Mucosa of stomach (tissue), 1 donor: ENCODE results near the gene RNF123.
"Not testable (repeated sequence)": the region's sequence is repeated elsewhere in the genome, so short reads cannot be mapped to it uniquely, and the experiment has no call there.

Experiments
- H3K27me3 ChIP-seq: one replicate; pipeline ENCODE4 v1.7.0; 2013; ENCODE audit warnings: mild to moderate bottlenecking, low read length; ENCODE audit not compliant: control insufficient read depth, insufficient read depth
- H3K36me3 ChIP-seq: one replicate; pipeline ENCODE4 v1.7.0; 2013; ENCODE audit warnings: low read length; ENCODE audit not compliant: control insufficient read depth, insufficient read depth
- H3K4me1 ChIP-seq: one replicate; pipeline ENCODE4 v1.7.0; 2013; ENCODE audit warnings: mild to moderate bottlenecking, low read length; ENCODE audit not compliant: control insufficient read depth, insufficient read depth
- H3K4me3 ChIP-seq: one replicate; pipeline ENCODE4 v1.7.0; 2013; ENCODE audit warnings: low read length
- H3K9ac ChIP-seq: one replicate; pipeline ENCODE4 v1.7.0; 2013; ENCODE audit warnings: mild to moderate bottlenecking, low read length, moderate library complexity
- H3K9me3 ChIP-seq: one replicate; pipeline ENCODE4 v1.7.0; 2013; ENCODE audit warnings: mild to moderate bottlenecking, low read length, moderate library complexity; ENCODE audit not compliant: control insufficient read depth
- donor health status: Pancreatic carcinoma.

The RNF123 gene

DNA sequence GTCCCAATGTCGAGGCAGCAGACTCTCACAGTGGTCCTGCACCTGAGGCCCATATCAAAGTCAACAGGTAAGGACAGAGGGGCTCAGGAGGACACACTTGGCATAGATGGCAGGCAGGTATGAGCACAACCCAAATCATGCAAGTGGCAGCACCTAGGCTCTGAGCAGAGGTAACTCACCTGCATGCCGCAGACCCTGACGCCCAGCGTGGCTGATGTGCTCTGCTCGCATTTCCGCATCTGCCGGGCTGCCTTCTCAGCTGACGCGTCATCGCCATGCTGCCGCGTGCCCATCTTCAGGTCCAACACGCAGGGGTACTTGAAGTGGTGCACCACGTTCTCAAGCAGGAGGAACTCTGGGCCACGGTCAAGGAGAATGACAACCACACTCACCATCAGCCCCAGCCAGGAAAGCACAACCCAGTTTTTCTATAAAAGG is 38.6 kb downstream of the RNF123 start:
- Histone ChIP-seq H3K4me3 (no peak overlapping the region), H3K36me3 (peaks cover under 1% of the 10 kb centered on the region), H3K4me1 (peaks cover 31% of the 10 kb centered on the region), H3K27me3 (no peaks in the 10 kb centered on the region), H3K9ac (no peak overlapping the region), H3K9me3 (no peaks in the 10 kb centered on the region)

DNA sequence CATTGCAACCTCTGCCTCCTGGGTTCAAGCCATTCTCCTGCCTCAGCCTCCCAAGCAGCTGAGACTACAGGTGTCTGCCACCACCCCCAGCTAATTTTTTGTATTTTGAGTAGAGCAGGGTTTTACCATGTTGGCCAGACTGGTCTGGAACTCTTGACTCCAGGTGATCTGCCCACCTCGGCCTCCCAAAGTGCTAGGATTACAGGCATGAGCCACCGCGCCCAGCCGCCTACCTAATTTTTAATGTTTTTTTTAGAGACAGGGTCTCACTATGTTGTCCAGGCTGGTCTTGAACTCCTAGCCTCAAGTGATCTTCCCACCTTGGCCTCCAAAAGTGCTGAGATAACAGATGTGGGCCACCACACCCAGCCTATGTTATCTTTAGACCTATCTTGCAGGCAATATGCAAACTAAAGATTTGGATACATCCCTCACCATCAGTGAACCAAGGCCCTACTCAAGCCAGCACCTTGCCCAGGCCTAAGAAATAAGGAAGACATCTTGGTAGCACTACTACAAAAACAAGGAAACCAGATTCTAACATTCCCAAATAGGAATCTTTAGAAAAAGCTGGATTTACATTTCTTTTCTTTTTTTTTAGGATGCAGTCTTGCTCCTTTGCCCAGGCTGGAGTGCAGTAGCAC is 40.7 kb downstream of the RNF123 start:
- H3K36me3 ChIP-seq = no peaks in the 10 kb centered on the region
- H3K9me3 ChIP-seq = no peaks in the 10 kb centered on the region
- H3K27me3 ChIP-seq = no peaks in the 10 kb centered on the region
- H3K9ac ChIP-seq = no peak overlapping the region
- H3K4me3 ChIP-seq = no peak overlapping the region
- H3K4me1 ChIP-seq = peaks cover 20% of the 10 kb centered on the region

DNA sequence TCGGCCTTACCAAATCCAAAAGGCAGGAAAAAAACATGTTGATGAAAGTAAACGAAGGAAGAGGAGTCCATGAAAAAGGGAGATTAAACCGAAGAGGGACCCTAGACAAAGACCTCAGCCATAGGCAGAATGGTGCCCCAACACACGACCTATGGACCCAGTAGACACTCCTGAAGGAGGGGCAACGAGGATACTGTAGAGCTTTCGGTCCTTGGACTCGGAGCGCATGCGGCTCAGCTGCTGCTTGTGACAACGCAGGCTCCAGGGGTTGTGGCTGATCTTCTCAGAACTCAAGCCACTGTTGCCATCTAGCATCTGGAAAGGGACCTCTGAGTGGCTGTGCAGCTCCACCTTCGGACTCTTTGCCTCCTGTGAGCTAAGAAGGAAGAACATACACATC is 43.2 kb downstream of the RNF123 start:
- Histone ChIP-seq H3K4me3 (no peak overlapping the region), H3K36me3 (peaks cover under 1% of the 10 kb centered on the region)

DNA sequence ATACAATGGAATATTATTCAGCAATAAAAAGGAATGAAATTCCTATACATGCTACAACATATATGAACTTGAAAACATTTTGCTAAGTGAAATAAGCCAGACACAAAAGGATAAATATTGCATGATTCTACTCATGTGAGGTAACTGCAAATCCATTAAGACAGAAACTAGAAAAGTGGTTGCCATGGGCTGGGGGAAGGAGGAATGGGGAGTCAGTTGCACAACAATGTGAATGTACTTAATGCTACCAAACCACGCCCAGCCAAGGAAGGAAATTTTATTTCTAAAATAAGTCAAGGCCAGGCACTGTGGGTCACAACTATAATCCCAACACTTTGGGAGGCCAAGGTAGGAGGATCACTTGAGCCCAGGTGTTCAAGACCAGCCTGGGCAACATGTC is 44.2 kb downstream of the RNF123 start:
- Histone ChIP-seq H3K9me3 (no peaks in the 10 kb centered on the region), H3K27me3 (no peaks in the 10 kb centered on the region), H3K9ac (no peak overlapping the region), H3K4me3 (no peak overlapping the region), H3K36me3 (peaks cover 8% of the 10 kb centered on the region), H3K4me1 (no peaks in the 10 kb centered on the region)

More for the DNA sequence above, 43.2 kb downstream of the RNF123 start:
- no peaks in the 10 kb centered on the region for H3K27me3 ChIP-seq
- H3K9ac ChIP-seq = no peak overlapping the region
- peaks cover 2% of the 10 kb centered on the region for H3K4me1 ChIP-seq
- no peaks in the 10 kb centered on the region for H3K9me3 ChIP-seq

DNA sequence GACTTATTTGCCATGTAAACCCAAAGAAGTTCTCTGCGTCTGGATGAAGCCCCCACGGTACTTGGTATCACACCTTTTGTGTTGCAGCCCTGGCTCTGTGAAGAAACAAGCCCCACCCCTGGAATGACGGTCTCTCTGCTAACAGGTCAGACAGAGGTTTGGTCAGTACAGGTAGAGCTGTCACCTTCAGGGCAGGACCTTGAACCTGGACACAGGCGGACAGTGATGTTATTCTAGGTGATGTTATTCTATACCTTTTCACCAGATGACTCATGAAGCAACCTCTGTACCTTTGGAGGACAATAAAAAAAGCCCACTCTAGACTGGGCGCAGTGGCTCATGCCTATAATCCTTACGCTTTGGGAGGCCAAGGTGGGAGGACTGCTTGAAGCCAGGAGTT is 45.4 kb downstream of the RNF123 start:
- H3K36me3 ChIP-seq = peaks cover 8% of the 10 kb centered on the region
- no peak overlapping the region for H3K9ac ChIP-seq
- H3K4me3 ChIP-seq = no peak overlapping the region
- H3K9me3 ChIP-seq = no peaks in the 10 kb centered on the region
- no peaks in the 10 kb centered on the region for H3K4me1 ChIP-seq
- no peaks in the 10 kb centered on the region for H3K27me3 ChIP-seq

DNA sequence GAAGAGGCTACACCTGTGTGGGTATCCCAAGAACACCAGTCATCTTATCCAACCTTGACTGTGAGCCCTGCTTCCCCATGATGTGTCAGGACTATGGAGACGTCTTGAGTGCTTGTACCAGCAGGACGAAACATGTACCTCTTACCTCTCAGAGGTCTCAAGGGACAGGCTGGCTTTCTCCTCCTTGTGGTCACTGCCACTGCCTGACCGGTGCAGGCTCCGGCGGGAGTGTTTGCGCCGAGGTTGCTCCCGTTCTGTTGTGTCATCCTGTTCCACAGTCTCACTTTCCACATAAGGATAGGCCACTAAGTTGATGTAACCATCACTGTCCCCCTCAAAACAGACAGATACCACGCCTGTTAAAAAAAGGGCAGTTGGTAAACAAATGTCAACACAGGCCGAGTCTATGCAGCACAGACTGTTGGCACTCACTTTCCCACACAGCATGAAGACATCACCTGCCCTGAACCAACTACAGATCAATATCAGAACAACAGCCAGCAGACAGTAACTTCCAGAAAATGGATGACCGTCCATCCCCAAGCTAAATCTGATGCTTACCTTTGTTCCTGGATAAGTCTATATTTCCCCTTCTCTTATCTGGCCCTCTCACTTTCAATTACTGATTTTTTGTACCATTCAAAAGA is 48.8 kb downstream of the RNF123 start:
- H3K9me3 ChIP-seq = no peaks in the 10 kb centered on the region
- H3K4me3 ChIP-seq = no peak overlapping the region
- peaks cover 8% of the 10 kb centered on the region for H3K36me3 ChIP-seq

DNA sequence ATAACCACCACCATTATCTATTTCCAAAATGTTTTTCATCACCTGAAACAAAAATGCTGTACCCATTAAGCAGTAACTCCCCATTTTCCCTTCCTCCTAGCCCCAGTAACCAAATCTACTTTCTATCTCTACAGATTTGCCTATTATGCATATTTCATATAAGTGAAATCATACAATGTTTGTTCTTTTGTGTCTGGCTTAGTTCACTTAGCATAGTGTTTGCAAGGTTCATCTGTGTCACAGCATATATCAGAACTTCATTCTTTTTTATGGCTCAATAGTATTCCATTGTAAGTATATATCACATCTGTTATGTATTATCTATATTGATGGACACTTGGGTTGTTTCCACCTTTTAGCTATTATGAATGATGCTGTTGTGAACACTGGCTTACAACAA is 51.1 kb downstream of the RNF123 start:
- H3K36me3 ChIP-seq = peaks cover 8% of the 10 kb centered on the region

More for the DNA sequence above, 48.8 kb downstream of the RNF123 start:
- Histone ChIP-seq H3K9ac (no peak overlapping the region), H3K4me1 (no peaks in the 10 kb centered on the region), H3K27me3 (no peaks in the 10 kb centered on the region)

DNA sequence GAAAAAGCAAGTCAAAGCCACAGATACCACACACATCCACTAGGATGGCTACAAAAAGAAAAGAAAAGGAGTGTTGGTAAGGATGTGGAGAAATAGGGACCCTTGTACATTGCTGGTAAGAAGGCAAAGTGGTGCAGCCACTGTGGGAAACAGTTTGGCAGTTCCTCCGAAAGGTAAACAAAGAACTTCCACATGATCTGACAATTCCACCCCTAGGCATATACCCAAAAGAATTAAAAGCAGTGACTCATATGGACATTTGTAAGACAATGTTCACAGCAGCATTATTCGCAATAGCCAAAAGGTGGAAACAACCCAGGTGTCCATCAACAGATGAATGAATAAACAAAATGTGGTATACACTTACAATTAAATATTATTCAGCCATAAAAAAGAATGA is 56.6 kb downstream of the RNF123 start:
- H3K4me1 ChIP-seq = peaks cover 4% of the 10 kb centered on the region
- H3K9ac ChIP-seq = no peak overlapping the region
- H3K27me3 ChIP-seq = no peaks in the 10 kb centered on the region
- H3K9me3 ChIP-seq = no peaks in the 10 kb centered on the region
- no peak overlapping the region for H3K4me3 ChIP-seq
- no peaks in the 10 kb centered on the region for H3K36me3 ChIP-seq

More for the DNA sequence above, 51.1 kb downstream of the RNF123 start:
- no peak overlapping the region for H3K9ac ChIP-seq
- H3K4me3 ChIP-seq = no peak overlapping the region
- no peaks in the 10 kb centered on the region for H3K9me3 ChIP-seq
- H3K27me3 ChIP-seq = no peaks in the 10 kb centered on the region
- H3K4me1 ChIP-seq = no peaks in the 10 kb centered on the region

DNA sequence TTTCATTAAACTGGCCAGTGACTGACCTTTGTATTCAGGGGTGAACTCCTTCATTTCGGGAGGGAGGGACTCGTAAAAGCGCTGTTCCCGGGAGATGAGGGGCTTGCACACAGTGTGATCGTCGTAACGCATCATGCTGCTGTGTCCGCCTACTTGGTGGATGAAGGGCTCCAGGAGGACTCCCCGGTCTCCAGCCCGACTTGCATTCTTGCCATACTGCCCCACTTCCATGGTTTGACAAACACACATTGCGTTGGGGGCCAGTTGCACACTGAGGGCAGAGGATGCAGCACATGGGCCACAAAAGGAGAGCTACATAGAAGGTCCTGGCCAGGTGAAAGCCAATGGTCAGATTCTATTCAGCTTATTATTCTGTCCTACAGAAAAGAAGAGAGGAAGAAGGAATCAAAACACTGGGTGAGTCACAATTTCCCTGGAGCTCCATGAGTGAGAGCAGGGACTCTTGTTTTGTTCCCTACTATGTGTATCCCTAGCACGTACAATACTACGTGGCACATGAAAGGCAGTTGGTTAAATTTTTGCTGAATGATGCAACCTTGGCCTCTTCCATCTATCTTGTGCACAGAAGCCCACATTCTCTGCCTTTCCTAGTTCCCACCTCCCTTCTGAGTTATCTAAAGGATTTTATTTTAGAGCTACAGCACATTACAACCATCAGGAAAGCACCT is 58.6 kb downstream of the RNF123 start:
- Histone ChIP-seq H3K9ac (no peak overlapping the region), H3K4me3 (no peak overlapping the region), H3K36me3 (no peaks in the 10 kb centered on the region), H3K27me3 (no peaks in the 10 kb centered on the region), H3K4me1 (peaks cover 5% of the 10 kb centered on the region), H3K9me3 (no peaks in the 10 kb centered on the region)

DNA sequence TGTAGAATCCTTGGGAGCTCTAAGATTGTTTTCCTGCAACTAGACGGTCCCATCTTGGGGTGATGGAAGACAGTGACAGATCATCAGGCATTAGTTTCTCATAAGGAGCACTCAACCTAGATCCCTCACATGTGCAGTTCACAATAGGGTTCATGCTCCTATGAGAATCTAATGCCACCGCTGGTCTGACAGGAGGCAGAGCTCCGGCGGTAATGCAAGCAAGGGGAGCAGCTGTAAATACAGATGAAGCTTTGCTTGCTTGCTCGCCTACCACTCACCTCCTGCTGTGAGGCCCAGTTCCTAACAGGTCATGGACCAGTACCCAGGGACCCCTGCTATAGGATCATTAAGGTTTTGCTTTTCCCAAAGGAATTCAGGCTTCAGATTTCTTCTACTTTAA is 59.5 kb downstream of the RNF123 start:
- not testable (repeated sequence) for H3K4me3 ChIP-seq, H3K36me3 ChIP-seq, H3K4me1 ChIP-seq, H3K27me3 ChIP-seq, H3K9ac ChIP-seq, H3K9me3 ChIP-seq

DNA sequence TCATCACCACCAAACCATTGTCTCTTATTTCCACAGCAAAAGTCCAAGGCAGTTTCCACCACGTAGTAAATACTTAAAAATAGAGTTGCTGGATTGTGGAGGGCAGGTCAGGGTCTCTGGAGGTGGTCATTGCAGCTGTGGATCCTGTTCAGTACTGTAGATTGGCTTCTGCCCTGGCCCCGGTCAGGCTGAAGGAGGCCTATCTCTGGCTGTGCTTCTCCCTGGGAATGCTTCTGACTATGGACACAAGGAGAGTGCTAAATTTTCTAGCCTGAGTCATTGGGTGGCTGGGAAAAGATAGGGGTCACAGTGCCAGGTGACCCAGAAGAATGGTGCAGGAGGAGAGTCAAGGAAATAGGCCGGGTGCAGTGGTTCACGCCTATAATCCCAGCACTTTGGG is 60.7 kb downstream of the RNF123 start:
- Histone ChIP-seq H3K9ac (no peak overlapping the region), H3K9me3 (no peaks in the 10 kb centered on the region), H3K4me1 (peaks cover 5% of the 10 kb centered on the region), H3K36me3 (peaks cover 5% of the 10 kb centered on the region), H3K4me3 (no peak overlapping the region), H3K27me3 (no peaks in the 10 kb centered on the region)

DNA sequence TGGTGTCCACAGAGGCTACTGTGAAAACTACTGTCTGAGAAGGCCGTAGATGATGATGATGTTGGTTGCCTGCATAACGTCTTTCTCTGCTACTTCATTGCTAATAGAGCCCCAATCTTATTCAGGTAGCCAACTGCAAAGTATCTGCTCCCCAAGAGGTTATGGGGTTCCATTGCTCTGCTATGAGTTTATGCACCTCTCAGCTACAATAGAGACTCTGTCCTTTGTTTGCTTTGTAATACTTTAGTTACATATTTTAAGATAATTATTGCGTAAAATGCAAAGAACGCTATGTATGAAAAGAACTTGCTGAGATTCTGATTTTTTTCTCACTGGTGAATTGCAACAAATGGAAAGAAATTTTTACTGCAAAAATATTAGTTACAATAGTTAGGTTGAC is 62.1 kb downstream of the RNF123 start:
- Histone ChIP-seq H3K4me3 (no peak overlapping the region), H3K36me3 (peaks cover 5% of the 10 kb centered on the region), H3K9ac (no peak overlapping the region), H3K27me3 (no peaks in the 10 kb centered on the region), H3K9me3 (no peaks in the 10 kb centered on the region), H3K4me1 (peaks cover 5% of the 10 kb centered on the region)
